HG03442 (cell line): ENCODE data around the gene SPRR2F.

Source experiments
- ATAC-seq: cut with Tn5 transposase; IDR thresholded peaks from one replicate; pipeline ENCODE4 v1.9.1; 2021; ENCODE audit warnings: mild to moderate bottlenecking, moderate library complexity; ENCODE audit not compliant: unreplicated experiment

Gene SPRR2F

DNA sequence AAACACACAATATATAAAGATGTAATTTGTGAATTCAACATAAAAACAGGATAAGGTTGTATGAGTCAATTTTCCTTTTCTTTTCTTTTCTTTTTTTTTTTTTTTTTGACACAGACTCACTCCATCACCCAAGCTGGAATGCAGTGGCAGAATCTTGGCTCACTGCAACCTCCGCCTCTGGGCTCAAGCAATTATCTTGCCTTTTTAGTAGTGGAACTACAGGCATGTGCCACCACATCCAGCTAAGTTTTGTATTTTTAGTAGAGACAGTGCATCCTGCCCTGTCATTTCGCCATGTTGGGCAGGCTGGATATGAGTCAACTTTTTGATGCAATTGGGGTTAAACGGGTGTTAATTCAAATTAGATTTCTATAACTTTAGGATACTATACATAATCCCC lies 31.6 kb downstream of the SPRR2F start:
- no peak for ATAC-seq

DNA sequence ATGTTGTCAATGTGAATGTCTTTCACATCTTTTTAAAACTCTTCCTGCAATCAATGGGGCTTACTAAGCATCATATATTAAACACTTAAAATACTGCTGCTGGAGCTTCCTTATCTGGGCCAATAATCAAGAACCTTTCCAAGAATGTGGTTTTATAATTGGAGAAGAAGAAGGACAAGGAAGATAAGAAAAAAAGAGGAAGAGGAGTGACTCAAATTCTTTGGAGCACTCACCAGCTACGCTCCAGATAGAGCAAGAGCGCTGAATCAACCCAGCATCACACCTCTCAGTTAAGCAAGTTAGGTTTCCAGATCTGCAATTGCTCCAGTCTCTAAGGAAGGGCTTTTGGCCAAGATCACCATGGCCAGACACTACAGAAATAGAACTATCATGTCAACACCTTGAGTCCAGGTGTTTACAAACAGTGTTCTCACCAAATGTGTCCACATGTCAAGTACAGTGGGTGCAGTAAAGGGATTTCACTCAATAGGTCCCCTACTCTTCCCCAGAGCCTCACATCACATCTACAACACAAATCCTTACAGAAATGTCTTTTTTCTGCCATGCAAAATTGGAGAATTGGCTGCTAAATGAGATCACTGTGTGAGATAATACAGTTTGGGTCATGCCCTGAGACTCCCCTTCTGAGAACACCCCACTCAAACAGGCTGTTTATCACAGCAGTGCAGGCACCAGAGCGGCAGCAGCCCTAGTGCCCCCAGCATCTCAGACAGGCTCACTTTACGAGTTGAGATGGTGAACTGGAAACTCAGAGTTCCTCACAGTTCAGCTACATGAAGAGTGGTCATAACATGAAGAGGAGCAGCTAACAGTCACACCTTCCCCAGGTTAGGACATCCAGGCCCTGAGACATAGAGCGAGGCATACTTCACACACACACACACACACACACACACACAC lies 40.2 kb downstream of the SPRR2F start:
- ATAC-seq, result no peak

DNA sequence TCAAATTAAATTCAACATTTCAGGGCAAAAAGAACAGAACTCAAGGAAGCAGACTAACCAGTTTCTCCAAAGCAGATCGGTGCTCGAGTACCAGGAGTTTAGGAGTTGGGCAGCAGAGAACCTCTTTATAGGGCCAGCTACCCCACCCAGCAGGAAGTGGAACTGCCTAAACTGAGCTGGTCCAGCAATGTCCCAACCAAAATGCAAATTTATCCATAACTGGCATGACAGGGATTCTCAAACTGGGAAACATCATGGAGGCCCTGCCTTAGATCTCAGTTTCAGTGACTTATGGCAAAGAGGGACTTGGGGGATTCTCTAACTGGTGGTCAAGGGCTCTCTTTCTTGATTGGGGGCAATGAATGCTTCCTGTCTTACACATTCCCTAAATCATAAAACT lies 41.8 kb downstream of the SPRR2F start, which contains the start of gene SPRR2B:
SPRR2B (minus strand) TSS at position 101 of the 400 bp plus-strand sequence. CDS start 772 bp downstream, outside the sequence.
- ATAC-seq, result no peak

DNA sequence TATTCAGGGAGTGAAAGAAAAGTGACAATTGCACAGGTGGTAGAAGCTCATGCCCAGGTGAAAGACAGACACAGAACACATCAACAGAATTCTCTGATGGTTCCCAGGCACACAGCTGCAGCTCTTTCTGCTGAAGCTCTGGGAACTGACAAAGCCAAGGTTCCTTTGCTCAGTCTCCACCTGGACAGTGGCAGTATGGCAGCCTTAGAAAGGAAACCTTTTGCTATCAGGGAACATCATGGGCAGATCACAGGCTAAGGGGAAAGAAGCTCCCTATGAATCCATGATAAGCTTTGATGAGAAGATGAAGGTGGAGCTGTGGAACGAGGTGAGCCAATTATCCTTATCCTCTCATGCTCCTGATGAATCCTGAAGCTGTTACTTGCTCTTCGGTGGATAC lies 43.1 kb downstream of the SPRR2F start:
- ATAC-seq, result no peak
